Central memory CD4-positive, alpha-beta T cell (primary cell): Measurements from ENCODE around the gene TRIM39.
"Not testable (repeated sequence)": the region's sequence is repeated elsewhere in the genome, so short reads cannot be mapped to it uniquely, and the experiment has no call there.

Source experiments
- DNase-seq: peaks from one replicate; pipeline ENCODE4 v3.0.0; 2022
- total RNA-seq, 3 experiments: gene quantifications; one replicate each; lab custom pipeline; 2026; lab: John Stamatoyannopoulos, UW

The TRIM39 gene
- 23.7 to 46.9 (median 26.8) reads per million in 3 experiments for total RNA-seq

GRCh38 chr6:30326526-30327231 is at the start of gene TRIM39:
Gene TRIM39, plus strand, starts transcription at chr6:30326927. Its CDS starts 2,391 bp downstream, at chr6:30329318.
- DNase-seq, result peak; percentile 92

- not testable (repeated sequence) for DNase-seq
These were observed 45.7 kb upstream of the TRIM39 start for GRCh38 chr6:30280988-30281387.

- DNase-seq, result no peak
These were observed 44.2 kb upstream of the TRIM39 start for GRCh38 chr6:30282522-30282921.

GRCh38 chr6:30283761-30284160 is 43.0 kb upstream of the TRIM39 start:
- DNase-seq, result no peak

GRCh38 chr6:30287139-30287538 is 39.6 kb upstream of the TRIM39 start:
- DNase-seq, result no peak

- no peak for DNase-seq
These were observed 30.9 kb upstream of the TRIM39 start for GRCh38 chr6:30295837-30296236.

GRCh38 chr6:30304002-30304401 is 22.7 kb upstream of the TRIM39 start:
- DNase-seq, result no peak

GRCh38 chr6:30311101-30311500 is 15.6 kb upstream of the TRIM39 start:
- DNase-seq, result no peak

GRCh38 chr6:30311671-30312070 is 15.1 kb upstream of the TRIM39 start:
- no peak for DNase-seq

GRCh38 chr6:30312266-30312665 is 14.5 kb upstream of the TRIM39 start:
- no peak for DNase-seq

- DNase-seq, result no peak
These were observed 13.9 kb upstream of the TRIM39 start for GRCh38 chr6:30312676-30313321.

- no peak for DNase-seq
These were observed 11.6 kb upstream of the TRIM39 start for GRCh38 chr6:30315156-30315555.

- no peak for DNase-seq
These were observed 8.7 kb upstream of the TRIM39 start for GRCh38 chr6:30317913-30318589.

- no peak for DNase-seq
These were observed 7.4 kb upstream of the TRIM39 start for GRCh38 chr6:30319146-30319835.

GRCh38 chr6:30321692-30322388 is 4.9 kb upstream of the TRIM39 start:
- DNase-seq, result no peak

GRCh38 chr6:30322527-30323501 is 3.9 kb upstream of the TRIM39 start:
- no peak for DNase-seq

- no peak for DNase-seq
These were observed 2.9 kb upstream of the TRIM39 start for GRCh38 chr6:30323806-30324205.

- peak; percentile 85 for DNase-seq
These were observed 1.4 kb upstream of the TRIM39 start for GRCh38 chr6:30325150-30325872.

- peak; percentile 78 for DNase-seq
These were observed 728 bp upstream of the TRIM39 start for GRCh38 chr6:30325873-30326525.

- DNase-seq, result no peak
These were observed 562 bp downstream of the TRIM39 start for GRCh38 chr6:30327232-30327746.
